Esophagus squamous epithelium (tissue), 5 donors: ENCODE measurements around the gene PLEKHM1. TPM values are rescaled to one million over a fixed set of nuclear protein-coding genes. Genes with fewer than 3 reads are reported as not detected.

ENCODE experiments used
- DNase-seq: peaks from one replicate; lab custom pipeline; 2025; lab: John Stamatoyannopoulos, UW
- H3K27ac ChIP-seq, 4 donors: fragments of 200-600 bp; sonication (generic); one replicate each; pipeline ENCODE4 v1.5.1; 2016 to 2019; ENCODE audit warnings: mild to moderate bottlenecking in 1 of 4
- H3K27me3 ChIP-seq, 4 donors: fragments of 200-600 bp; sonication (generic); 1 replicate in 3 of 4; 2 replicates in 1 of 4; pipeline versions ENCODE4 v1.5.1 to v1.6.0; 2017 to 2021; ENCODE audit warnings: antibody characterized with exemption in 1 of 4
- H3K36me3 ChIP-seq, 3 donors: fragments of 200-600 bp; sonication (generic); one replicate each; pipeline ENCODE4 v1.5.1; 2016 to 2019
- H3K4me1 ChIP-seq, 3 donors: fragments of 200-600 bp; sonication (generic); one replicate each; pipeline ENCODE4 v1.5.1; 2017 to 2019
- H3K4me3 ChIP-seq, 4 donors: fragments of 200-600 bp; sonication (generic); 1 replicate in 3 of 4; 2 replicates in 1 of 4; pipeline ENCODE4 v1.5.1; 2016 to 2019; ENCODE audit warnings: mild to moderate bottlenecking in 2 of 4, moderate library complexity in 1 of 4
- H3K9me3 ChIP-seq, 3 donors: fragments of 200-600 bp; sonication (generic); one replicate each; pipeline ENCODE4 v1.5.1; 2016 to 2019
- CTCF ChIP-seq, 6 experiments: fragments of 450-650 bp in 4 of 6; fragments of 200-600 bp in 2 of 6; sonication (generic) in 2 of 6; IDR thresholded peaks; one replicate each; pipeline ENCODE4 v1.5.1; 2016 to 2019; ENCODE audit warnings: antibody characterized with exemption in 6 of 6, mild to moderate bottlenecking in 4 of 6, moderate library complexity in 4 of 6
- POLR2A ChIP-seq, 4 donors: fragments of 450-650 bp; IDR thresholded peaks; one replicate each; pipeline ENCODE4 v1.6.1; 2017; ENCODE audit warnings: antibody characterized with exemption in 4 of 4, mild to moderate bottlenecking in 4 of 4, moderate library complexity in 3 of 4
- WGBS, 2 donors: methylation state at CpG; one replicate each; pipeline ENCODE4 v1.1.5; 2018; 5-methylcytosine and 5-hydroxymethylcytosine counted together
- intact Hi-C: fragments of 100-400 bp; cut with DNase I; formaldehyde crosslinking; loops from one replicate; pipeline ENCODE4 v1.15.0; 2022
- total RNA-seq, 4 donors: library from RNA; depleted of rRNA; stranded (reverse); fragments of >200 nt; gene quantifications; one replicate each; pipeline ENCODE4 v1.1.0, GENCODE V29; 2016
- donor health status: DM: yes; HTN: yes; CAD: no.

PLEKHM1 gene
- total RNA-seq, 4 donors from 2014 or later: 47.7 to 105 (median 81.1) TPM

- H3K4me1 ChIP-seq: peaks cover 44 to 85% (median 53%) of the 10 kb centered on the region in 3 donors
- 69 to 71% methylated on average over 4 to 5 of the region's 11 CpGs for WGBS, 2 donors
- H3K9me3 ChIP-seq: no peaks in the 10 kb centered on the region
- peaks cover 0 to 25% (median 0%) of the 10 kb centered on the region in 3 donors for H3K36me3 ChIP-seq
- DNase-seq: no peak
- intact Hi-C loops: no loop called here
- peak overlapping the region in 2 of 4 donors; percentile 61 to 73 for H3K4me3 ChIP-seq
- H3K27ac ChIP-seq: peak overlapping the region in 3 of 4 donors; percentile 91 to 96 (median 95)
- peaks cover 0 to 48% (median 0%) of the 10 kb centered on the region in 4 donors for H3K27me3 ChIP-seq
- TF ChIP-seq POLR2A (IDR thresholded peaks at IDR 0.05) (no peak), CTCF (IDR thresholded peaks at IDR 0.05) (no peak)
Measured at GRCh38 chr17:45427181-45427835, 63.2 kb downstream of the PLEKHM1 start.

- H3K27ac ChIP-seq: peak overlapping the region in 3 of 4 donors; percentile 85 to 96 (median 95)
- H3K36me3 ChIP-seq: peaks cover 0 to 32% (median 0%) of the 10 kb centered on the region in 3 donors
- DNase-seq: no peak
- WGBS, 2 donors: 81 to 92% methylated on average over 6 to 7 of the region's 7 CpGs
- no peak overlapping the region for H3K4me3 ChIP-seq
- H3K9me3 ChIP-seq: no peaks in the 10 kb centered on the region
- peaks cover 37 to 78% (median 48%) of the 10 kb centered on the region in 3 donors for H3K4me1 ChIP-seq
- intact Hi-C loops: no loop called here
- TF ChIP-seq CTCF (IDR thresholded peaks at IDR 0.05): no peak
- no peak for TF ChIP-seq POLR2A (IDR thresholded peaks at IDR 0.05)
- H3K27me3 ChIP-seq: peaks cover 0 to 43% (median 0%) of the 10 kb centered on the region in 4 donors
Measured at GRCh38 chr17:45426561-45426960, 64.0 kb downstream of the PLEKHM1 start.

GRCh38 chr17:45425984-45426413, 64.5 kb downstream of the PLEKHM1 start:
- DNase-seq: no peak
- H3K27me3 ChIP-seq: peaks cover 0 to 37% (median 0%) of the 10 kb centered on the region in 4 donors
- WGBS, 2 donors: 86% methylated on average over 1 of the region's 6 CpGs; no CpG with 5 or more reads in 1 of the 2 donors
- peaks cover 32 to 72% (median 43%) of the 10 kb centered on the region in 3 donors for H3K4me1 ChIP-seq
- intact Hi-C loops: no loop called here
- no peaks in the 10 kb centered on the region for H3K9me3 ChIP-seq
- peak overlapping the region in 1 of 4 donors; percentile 46 for H3K4me3 ChIP-seq
- peaks cover 0 to 38% (median 0%) of the 10 kb centered on the region in 3 donors for H3K36me3 ChIP-seq
- peak in 1 of 6 experiments; percentile 15 for TF ChIP-seq CTCF (IDR thresholded peaks at IDR 0.05)
- no peak for TF ChIP-seq POLR2A (IDR thresholded peaks at IDR 0.05)
- peak overlapping the region; percentile 61 to 96 (median 90) for H3K27ac ChIP-seq

- DNase-seq: no peak
- H3K36me3 ChIP-seq: peaks cover 0 to 41% (median 0%) of the 10 kb centered on the region in 3 donors
- WGBS, 2 donors: 37% methylated on average over 8 of the region's 18 CpGs; no CpG with 5 or more reads in 1 of the 2 donors
- TF ChIP-seq CTCF (IDR thresholded peaks at IDR 0.05): peak in 2 of 6 experiments; percentile 8 to 39
- peak in 2 of 4 donors; percentile 10 to 46 for TF ChIP-seq POLR2A (IDR thresholded peaks at IDR 0.05)
- no peaks in the 10 kb centered on the region for H3K9me3 ChIP-seq
- H3K27me3 ChIP-seq: peaks cover 0 to 30% (median 0%) of the 10 kb centered on the region in 4 donors
- H3K27ac ChIP-seq: peak overlapping the region; percentile 61 to 96 (median 90)
- peak overlapping the region; percentile 20 to 50 (median 40) for H3K4me3 ChIP-seq
- intact Hi-C loops: no loop called here
- peaks cover 26 to 66% (median 37%) of the 10 kb centered on the region in 3 donors for H3K4me1 ChIP-seq
Measured at GRCh38 chr17:45425125-45425983, 65.2 kb downstream of the PLEKHM1 start.
